Muscle of back (tissue), 11 donors: Measurements from ENCODE around the gene KNDC1. TPM values are rescaled to one million over a fixed set of nuclear protein-coding genes. Genes with fewer than 3 reads are reported as not detected.
"Not testable (repeated sequence)": the region's sequence is repeated elsewhere in the genome, so short reads cannot be mapped to it uniquely, and the experiment has no call there.

Experiments used
- DNase-seq, 3 donors: peaks; one replicate each; pipeline versions ENCODE4 v3.0.0 to v3.0.0-alpha.2; 2013
- polyA plus RNA-seq, 10 donors: library from polyadenylated mRNA; unstranded; fragments of 120-200 nt; gene quantifications; one replicate each; pipeline ENCODE4 v1.2.1, GENCODE V29; 2013; ENCODE audit not compliant: insufficient read length in 10 of 10

Gene KNDC1
- polyA plus RNA-seq, 10 donors, result 1.4 to 7.5 (median 4.1) TPM

- no peak for DNase-seq
Measured at GRCh38 chr10:133162178-133162909, 2.3 kb downstream of the KNDC1 start.

GRCh38 chr10:133162910-133163856 lies 3.2 kb downstream of the KNDC1 start:
- peak in 1 of 3 donors; percentile 48 for DNase-seq

GRCh38 chr10:133163889-133164815 lies 4.1 kb downstream of the KNDC1 start:
- DNase-seq, result no peak

GRCh38 chr10:133164816-133165555 lies 5.0 kb downstream of the KNDC1 start:
- no peak for DNase-seq

GRCh38 chr10:133165556-133166503 lies 5.8 kb downstream of the KNDC1 start:
- no peak for DNase-seq

- peak in 1 of 3 donors; percentile 25 for DNase-seq
Measured at GRCh38 chr10:133166504-133166827, 6.4 kb downstream of the KNDC1 start.

- peak; percentile 16 to 86 (median 52) for DNase-seq
Measured at GRCh38 chr10:133166828-133167692, 7.0 kb downstream of the KNDC1 start.

GRCh38 chr10:133167693-133168616 lies 7.9 kb downstream of the KNDC1 start:
- no peak for DNase-seq

GRCh38 chr10:133168617-133169031 lies 8.6 kb downstream of the KNDC1 start:
- DNase-seq, result no peak

GRCh38 chr10:133169173-133169947 lies 9.3 kb downstream of the KNDC1 start:
- no peak for DNase-seq

GRCh38 chr10:133170092-133170491 lies 10.1 kb downstream of the KNDC1 start:
- no peak for DNase-seq

GRCh38 chr10:133173860-133174640 lies 14.0 kb downstream of the KNDC1 start:
- no peak for DNase-seq

- DNase-seq, result no peak
Measured at GRCh38 chr10:133174689-133175263, 14.8 kb downstream of the KNDC1 start.

- not testable (repeated sequence) for DNase-seq
Measured at GRCh38 chr10:133175624-133176023, 15.6 kb downstream of the KNDC1 start.

GRCh38 chr10:133176546-133176945 lies 16.5 kb downstream of the KNDC1 start:
- DNase-seq, result no peak
